Measurements from ENCODE around the gene APOA4. TPM values are rescaled to one million over a fixed set of nuclear protein-coding genes. Genes with fewer than 3 reads are reported as not detected.

The APOA4 gene
- total RNA-seq, 1 donor from 2014 or later: not detected

- intact Hi-C loops (cut with micrococcal nuclease): loop anchor here (5.0 kb wide), 1 partner anchor 432 kb away; no protein-coding TSS in a partner anchor
- H3K9me3 ChIP-seq (replicated peaks): no peaks in the 10 kb centered on the region
- no peak for DNase-seq
- TF ChIP-seq, protein P1, sequence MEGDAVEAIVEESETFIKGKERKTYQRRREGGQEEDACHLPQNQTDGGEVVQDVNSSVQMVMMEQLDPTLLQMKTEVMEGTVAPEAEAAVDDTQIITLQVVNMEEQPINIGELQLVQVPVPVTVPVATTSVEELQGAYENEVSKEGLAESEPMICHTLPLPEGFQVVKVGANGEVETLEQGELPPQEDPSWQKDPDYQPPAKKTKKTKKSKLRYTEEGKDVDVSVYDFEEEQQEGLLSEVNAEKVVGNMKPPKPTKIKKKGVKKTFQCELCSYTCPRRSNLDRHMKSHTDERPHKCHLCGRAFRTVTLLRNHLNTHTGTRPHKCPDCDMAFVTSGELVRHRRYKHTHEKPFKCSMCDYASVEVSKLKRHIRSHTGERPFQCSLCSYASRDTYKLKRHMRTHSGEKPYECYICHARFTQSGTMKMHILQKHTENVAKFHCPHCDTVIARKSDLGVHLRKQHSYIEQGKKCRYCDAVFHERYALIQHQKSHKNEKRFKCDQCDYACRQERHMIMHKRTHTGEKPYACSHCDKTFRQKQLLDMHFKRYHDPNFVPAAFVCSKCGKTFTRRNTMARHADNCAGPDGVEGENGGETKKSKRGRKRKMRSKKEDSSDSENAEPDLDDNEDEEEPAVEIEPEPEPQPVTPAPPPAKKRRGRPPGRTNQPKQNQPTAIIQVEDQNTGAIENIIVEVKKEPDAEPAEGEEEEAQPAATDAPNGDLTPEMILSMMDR (IDR thresholded peaks at IDR 0.05; ENCODE audit: borderline replicate concordance): no peak
- H3K4me1 ChIP-seq: peaks cover 19% of the 10 kb centered on the region
- H3K27me3 ChIP-seq (ENCODE audit: low read depth): no peaks in the 10 kb centered on the region
- no peaks in the 10 kb centered on the region for H3K36me3 ChIP-seq
- H3K4me3 ChIP-seq: no peak overlapping the region
- no peak overlapping the region for H3K27ac ChIP-seq (replicated peaks)
Observed at GRCh38 chr11:116794851-116795250, 28.3 kb downstream of the APOA4 start.

DNA sequence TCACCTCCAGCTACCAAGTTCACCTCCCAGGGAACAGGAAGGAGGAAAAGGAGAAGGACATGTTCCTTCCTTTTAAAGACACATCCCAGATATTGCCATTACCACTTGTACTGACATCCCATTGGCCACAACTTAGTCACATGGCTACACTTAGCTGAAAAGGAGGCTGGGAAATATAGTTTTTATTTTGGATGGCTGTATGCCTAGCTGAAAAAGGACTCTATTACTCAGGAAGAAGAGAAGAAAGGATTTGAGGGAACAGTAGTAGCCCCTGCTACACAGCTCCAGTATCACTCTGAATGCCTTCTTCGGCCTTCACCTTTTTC, 29.4 kb downstream of the APOA4 start:
- Histone ChIP-seq H3K9me3 (replicated peaks) (no peaks in the 10 kb centered on the region), H3K36me3 (no peaks in the 10 kb centered on the region), H3K27me3 (ENCODE audit: low read depth) (no peaks in the 10 kb centered on the region), H3K4me1 (peaks cover 19% of the 10 kb centered on the region), H3K4me3 (no peak overlapping the region), H3K27ac (replicated peaks) (no peak overlapping the region)
- TF ChIP-seq, protein P1 (IDR thresholded peaks at IDR 0.05; ENCODE audit: borderline replicate concordance): no peak
- intact Hi-C loops (cut with micrococcal nuclease): loop anchor here (5.0 kb wide), 1 partner anchor 434 kb away; no protein-coding TSS in a partner anchor
- no peak for DNase-seq

DNA sequence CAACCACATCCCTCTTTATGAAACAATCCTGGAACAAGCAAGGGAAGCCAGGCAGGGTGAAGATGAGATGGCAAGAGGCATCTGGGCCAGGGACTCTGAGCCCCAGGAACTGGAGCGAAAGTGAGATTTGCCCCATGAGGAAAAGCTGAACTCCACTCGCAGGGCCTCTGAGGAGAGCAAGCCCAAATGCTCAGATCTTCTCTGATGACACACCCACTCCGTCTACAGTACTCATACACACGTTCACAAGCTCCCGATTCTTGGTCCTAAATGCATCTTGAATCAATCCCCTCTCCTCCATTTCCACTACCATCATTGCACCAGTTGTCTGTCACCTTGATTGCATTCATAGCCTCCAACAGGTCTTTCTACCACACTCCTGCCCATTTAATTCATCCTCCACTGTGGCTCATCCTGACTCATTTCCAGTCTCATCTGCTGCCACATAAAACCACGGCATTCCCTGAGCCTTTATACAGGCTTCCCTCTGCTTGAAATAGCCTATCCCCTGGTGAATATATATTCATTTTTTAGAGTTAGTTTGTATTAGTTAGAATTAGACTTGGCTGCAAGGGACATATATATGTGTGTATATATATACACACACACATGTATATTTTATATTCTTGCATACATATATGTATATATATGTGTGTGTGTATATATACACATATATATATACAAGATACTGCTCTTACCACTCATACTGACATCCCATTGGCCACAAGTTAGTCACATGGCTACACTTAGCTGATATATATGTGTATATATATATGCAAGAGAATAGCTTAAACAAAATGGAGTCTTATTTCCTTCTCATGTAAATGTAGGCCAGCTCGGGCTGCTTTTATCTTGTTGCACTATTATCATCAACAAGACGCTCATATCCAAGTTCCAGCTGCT, 30.0 kb downstream of the APOA4 start:
- Histone ChIP-seq H3K4me1 (peaks cover 23% of the 10 kb centered on the region), H3K9me3 (replicated peaks) (no peaks in the 10 kb centered on the region), H3K27ac (replicated peaks) (no peak overlapping the region), H3K36me3 (no peaks in the 10 kb centered on the region), H3K27me3 (ENCODE audit: low read depth) (no peaks in the 10 kb centered on the region), H3K4me3 (no peak overlapping the region)
- TF ChIP-seq, protein P1 (IDR thresholded peaks at IDR 0.05; ENCODE audit: borderline replicate concordance): no peak
- DNase-seq: no peak
- intact Hi-C loops (cut with micrococcal nuclease): loop anchor here (5.0 kb wide), 1 partner anchor 434 kb away; no protein-coding TSS in a partner anchor

DNA sequence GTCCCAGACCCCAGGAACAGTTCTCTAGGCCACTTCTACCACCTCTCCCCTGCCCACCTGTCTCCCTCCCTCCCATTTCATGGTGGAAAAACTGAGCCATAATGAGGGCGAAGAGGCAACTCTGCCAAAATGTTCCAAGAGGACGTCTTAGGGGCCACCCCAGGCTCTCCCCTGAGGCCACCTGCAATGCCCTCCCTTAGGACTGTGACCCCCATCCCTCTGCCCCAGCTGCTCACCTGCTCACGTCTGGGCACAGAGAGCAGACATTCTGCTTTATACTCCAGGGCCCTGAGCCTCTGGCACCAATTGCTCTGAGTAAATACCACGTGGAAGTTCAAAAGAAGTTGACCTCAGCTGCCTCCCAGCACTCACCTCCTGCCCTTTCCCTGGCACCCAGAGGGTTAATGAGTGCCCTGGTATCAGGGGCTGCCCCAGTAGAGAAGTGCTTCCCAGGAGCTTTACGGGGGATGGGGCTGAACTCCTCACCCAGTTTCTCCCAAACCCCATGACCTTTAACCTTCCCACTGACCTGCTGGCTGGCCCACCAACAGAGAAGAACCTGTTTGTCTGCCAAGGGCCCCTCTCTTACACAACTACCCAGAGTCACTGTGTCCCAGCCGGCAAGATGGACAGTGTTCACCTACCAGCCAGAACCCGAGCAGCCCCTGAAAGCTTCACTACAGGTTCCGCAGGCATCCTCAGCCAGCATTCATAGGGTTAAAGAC, 30.8 kb downstream of the APOA4 start:
- Histone ChIP-seq H3K27me3 (ENCODE audit: low read depth) (no peaks in the 10 kb centered on the region), H3K9me3 (replicated peaks) (no peaks in the 10 kb centered on the region), H3K4me3 (no peak overlapping the region), H3K4me1 (peaks cover 22% of the 10 kb centered on the region), H3K36me3 (no peaks in the 10 kb centered on the region), H3K27ac (replicated peaks) (no peak overlapping the region)
- DNase-seq: no peak
- intact Hi-C loops (cut with micrococcal nuclease): loop anchor here (5.0 kb wide), 1 partner anchor 435 kb away; no protein-coding TSS in a partner anchor
- TF ChIP-seq, protein P1 (IDR thresholded peaks at IDR 0.05; ENCODE audit: borderline replicate concordance): no peak

DNA sequence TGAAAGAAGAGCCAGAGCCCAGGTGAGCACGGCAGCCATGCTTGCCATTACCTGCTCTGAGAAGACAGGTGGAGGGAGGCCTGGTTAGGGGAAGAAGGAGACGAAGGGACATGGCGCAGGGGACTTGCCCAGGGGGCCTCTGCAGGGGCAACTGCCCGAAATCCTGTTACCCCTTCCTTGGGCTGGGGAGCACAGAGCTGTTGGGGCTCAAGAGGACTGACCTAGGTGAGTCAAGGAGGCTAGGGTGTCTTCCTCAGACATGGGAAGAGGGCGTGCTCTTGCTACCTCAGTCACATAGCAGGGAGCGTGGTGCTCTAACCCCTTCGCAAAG, 31.3 kb downstream of the APOA4 start, which contains the start of gene APOA5:
Gene APOA5 (minus strand): TSS at position 67 of the 331 bp plus-strand sequence. CDS start 19 bp downstream, at position 48.
- peaks cover 27% of the 10 kb centered on the region for H3K4me1 ChIP-seq
- H3K4me3 ChIP-seq: peak within 1 kb of the TSS; percentile 32
- H3K27ac ChIP-seq (replicated peaks): no peak within 1 kb of the TSS
- TF ChIP-seq, protein P1 (IDR thresholded peaks at IDR 0.05; ENCODE audit: borderline replicate concordance): no peak
- no peaks in the 10 kb centered on the region for H3K27me3 ChIP-seq (ENCODE audit: low read depth)
- DNase-seq: no peak
- no peaks in the 10 kb centered on the region for H3K36me3 ChIP-seq
- intact Hi-C loops (cut with micrococcal nuclease): loop anchor here (5.0 kb wide), 1 partner anchor 436 kb away; no protein-coding TSS in a partner anchor
- H3K9me3 ChIP-seq (replicated peaks): no peaks in the 10 kb centered on the region
